ENCODE results near the gene ZNF18.
"Not testable (repeated sequence)": the region's sequence is repeated elsewhere in the genome, so short reads cannot be mapped to it uniquely, and the experiment has no call there.

Gene ZNF18

DNA sequence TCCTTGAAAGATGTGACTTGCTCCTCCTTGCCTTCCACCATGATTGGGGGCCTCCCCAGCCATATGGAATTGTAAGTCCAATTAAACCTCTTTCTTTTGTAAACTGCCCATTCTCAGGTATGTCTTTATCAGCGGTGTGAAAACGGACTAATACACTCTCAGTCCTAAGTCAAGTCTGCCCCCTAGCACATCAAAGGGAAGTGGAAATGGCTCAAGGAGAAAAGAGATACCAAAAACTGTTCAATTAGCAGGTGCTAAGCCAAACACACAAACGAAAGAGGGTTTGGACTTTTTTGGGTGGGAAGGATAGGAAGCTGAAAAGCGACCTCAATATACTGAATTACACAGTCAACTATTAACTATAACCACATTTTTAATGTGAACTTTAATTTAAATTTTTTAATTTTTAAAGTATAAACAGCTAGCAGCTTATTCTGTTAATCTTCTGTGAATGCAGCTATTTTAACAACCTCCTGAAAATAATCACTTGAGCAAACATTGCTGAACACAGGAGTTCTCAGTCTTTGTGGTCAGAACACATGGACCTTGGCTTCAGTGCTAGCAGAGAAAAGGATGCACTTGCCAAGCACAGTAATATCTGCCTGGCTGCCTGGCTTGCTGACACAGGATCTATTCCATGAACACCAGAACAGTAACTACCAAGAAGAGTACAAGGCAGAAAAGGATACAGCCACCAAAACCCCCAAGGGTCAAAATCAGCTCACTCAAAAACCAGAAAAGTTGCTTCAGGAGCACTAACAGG is 10.9 kb downstream of the ZNF18 start:
- DNase-seq (ENCODE audit: low read depth in 2 of 2) = no peak

- no peak for DNase-seq (ENCODE audit: low read depth in 2 of 2)
Observed at GRCh38 chr17:11981862-11982261, 15.4 kb downstream of the ZNF18 start.

DNA sequence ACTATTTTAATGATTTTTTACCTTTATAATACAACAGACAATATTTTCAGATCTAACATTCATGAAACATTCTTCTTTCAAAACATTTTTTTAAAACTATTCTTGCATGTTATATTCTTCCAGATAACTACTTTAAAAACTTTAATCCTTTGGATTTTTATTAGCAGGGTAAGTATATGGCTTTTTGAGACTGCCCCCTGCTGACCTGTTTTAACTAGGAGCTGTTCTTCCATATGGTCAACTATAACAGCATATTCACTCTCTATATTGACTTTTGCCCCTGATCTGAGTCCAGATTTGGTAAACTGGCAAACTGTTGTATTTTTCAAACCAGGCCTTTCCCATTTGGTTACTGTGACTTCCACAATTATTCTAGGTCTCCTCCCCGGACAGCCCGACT is 16.5 kb downstream of the ZNF18 start:
- no peak for DNase-seq (ENCODE audit: low read depth in 2 of 2)

GRCh38 chr17:11979795-11980194 is 17.5 kb downstream of the ZNF18 start:
- DNase-seq (ENCODE audit: low read depth in 2 of 2) = no peak

GRCh38 chr17:11972741-11973140 is 24.5 kb downstream of the ZNF18 start:
- not testable (repeated sequence) for DNase-seq (ENCODE audit: low read depth in 2 of 2)

DNA sequence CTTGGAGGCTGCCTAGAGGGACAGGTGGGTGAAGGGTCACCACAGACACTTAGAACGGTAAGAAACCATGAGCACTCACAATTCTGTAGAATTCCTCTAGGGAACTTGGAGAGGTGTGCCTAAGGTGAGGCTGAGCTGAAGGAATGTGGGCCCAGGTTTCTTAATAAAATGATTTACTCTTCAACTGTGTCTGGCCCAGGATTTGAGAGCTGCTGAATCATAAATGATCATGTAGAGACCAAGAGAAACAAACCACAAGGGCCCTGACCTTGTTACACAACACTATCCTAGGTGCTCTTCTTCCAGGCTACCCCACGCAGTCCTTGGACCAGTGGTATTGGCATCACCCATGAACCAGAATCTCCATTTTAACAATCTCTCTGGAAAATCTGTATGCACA is 27.7 kb downstream of the ZNF18 start:
- DNase-seq (ENCODE audit: low read depth in 2 of 2) = no peak

DNA sequence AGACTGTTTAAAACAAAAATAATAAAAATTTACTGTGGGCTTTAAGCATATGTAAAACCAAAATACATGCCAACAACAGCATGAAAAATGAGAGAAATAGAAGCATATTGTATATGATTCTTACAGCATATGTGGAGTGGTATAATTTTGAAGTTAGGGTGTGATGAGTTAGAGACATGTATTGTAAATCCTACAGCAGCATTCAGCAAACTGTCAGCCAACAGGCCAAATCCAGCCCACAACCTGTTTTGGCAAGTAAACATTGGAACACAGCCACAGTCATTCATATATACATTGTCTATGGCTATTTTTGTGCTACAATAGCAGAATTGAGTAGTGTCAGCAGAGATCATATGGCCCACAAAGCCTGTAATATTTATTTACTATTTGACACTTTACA is 42.3 kb downstream of the ZNF18 start:
- DNase-seq (ENCODE audit: low read depth in 2 of 2) = no peak

DNA sequence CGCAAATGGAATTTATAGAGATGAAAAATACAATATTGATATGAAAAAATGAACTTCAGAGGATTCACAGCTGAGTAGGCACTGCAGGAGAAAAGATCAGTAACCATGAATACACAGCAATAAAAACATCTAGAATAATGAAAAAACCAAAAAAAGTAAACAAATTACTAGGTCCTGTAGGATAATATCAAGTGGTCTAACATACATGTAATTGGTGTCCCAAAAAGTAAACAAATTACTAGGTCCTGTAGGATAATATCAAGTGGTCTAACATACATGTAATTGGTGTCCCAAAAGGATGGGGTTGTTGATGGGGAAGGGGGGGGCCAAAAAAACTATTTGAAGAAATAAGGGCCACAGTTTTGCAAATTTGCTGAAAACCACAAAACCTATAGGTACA is 43.4 kb downstream of the ZNF18 start:
- DNase-seq (ENCODE audit: low read depth in 2 of 2) = no peak

- no peak for DNase-seq (ENCODE audit: low read depth in 2 of 2)
Observed at GRCh38 chr17:11952610-11953009, 44.7 kb downstream of the ZNF18 start.

- no peak for DNase-seq (ENCODE audit: low read depth in 2 of 2)
Observed at GRCh38 chr17:11950771-11951519, 46.3 kb downstream of the ZNF18 start.

DNA sequence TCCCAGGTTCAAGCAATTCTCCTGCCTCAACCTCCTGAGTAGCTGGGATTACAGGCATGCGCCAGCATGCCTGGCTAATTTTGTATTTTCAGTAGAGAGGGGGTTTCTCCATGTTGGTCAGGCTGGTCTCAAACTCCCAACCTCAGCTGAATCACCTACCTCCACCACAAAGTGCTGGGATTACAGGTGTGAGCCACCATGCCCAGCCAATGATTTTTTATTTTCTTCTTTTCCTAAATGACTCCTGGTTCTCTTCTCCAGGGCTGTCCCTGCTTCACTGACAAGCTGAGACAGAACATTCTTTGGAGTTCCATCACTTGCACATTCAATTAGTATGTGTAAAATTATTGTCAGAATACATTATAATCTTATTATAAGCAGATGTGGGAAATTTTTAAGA is 47.7 kb downstream of the ZNF18 start:
- not testable (repeated sequence) for DNase-seq (ENCODE audit: low read depth in 2 of 2)

GRCh38 chr17:11948789-11949188 is 48.5 kb downstream of the ZNF18 start:
- no peak for DNase-seq (ENCODE audit: low read depth in 2 of 2)

GRCh38 chr17:11944587-11944986 is 52.7 kb downstream of the ZNF18 start:
- no peak for DNase-seq (ENCODE audit: low read depth in 2 of 2)

GRCh38 chr17:11943759-11944347 is 53.4 kb downstream of the ZNF18 start:
- DNase-seq (ENCODE audit: low read depth in 2 of 2) = no peak

DNA sequence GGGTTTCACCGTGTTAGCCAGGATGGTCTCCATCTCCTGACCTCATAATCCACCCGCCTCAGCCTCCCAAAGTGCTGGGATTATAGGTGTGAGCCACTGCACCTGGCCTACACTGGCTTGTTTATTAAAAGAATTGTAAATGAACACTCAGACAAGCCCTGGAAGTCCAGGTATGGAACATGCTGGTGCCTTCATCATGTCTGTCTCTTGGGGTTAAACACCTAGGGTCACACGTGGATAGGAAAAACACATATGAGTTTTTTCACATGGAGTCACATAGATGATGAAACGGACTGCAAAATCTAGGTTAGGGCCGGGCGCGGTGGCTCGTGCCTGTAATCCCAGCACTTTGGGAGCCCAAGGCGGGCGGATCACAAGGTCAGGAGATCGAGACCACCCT is 54.2 kb downstream of the ZNF18 start:
- DNase-seq (ENCODE audit: low read depth in 2 of 2) = not testable (repeated sequence)

DNA sequence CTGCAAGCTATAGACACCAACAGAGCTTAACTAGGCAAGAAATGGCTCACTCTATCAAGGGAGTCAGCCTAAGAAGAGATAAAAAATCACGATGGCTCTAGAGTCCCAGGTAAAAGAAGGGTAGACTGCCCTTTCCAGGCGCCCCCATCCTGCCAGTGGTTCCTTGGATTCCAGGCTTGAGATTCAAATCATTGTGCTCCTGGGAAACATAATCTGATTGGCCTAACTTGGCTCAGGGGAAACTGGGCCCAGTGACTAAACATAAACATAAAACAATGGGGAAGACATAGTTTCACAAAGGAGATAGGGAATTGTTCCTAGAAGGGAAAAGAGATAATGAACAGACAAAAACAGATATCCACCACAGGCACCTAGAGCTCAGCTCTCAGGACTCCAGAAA is 56.4 kb downstream of the ZNF18 start:
- no peak for DNase-seq (ENCODE audit: low read depth in 2 of 2)

GRCh38 chr17:11935734-11936406 is 61.4 kb downstream of the ZNF18 start:
- DNase-seq (ENCODE audit: low read depth in 2 of 2) = peak in 1 of 2 donors; percentile 4

- DNase-seq (ENCODE audit: low read depth in 2 of 2) = no peak
Observed at GRCh38 chr17:11932337-11932898, 64.9 kb downstream of the ZNF18 start.

- no peak for DNase-seq (ENCODE audit: low read depth in 2 of 2)
Observed at GRCh38 chr17:11928436-11928835, 68.8 kb downstream of the ZNF18 start.

Data from activated CD4-positive, alpha-beta T cell treated with anti-CD3 and anti-CD28 coated beads for 24 hours (primary cell).